ENCODE results near the gene SLC37A1.
"Not testable (repeated sequence)": the region's sequence is repeated elsewhere in the genome, so short reads cannot be mapped to it uniquely, and the experiment has no call there.

The SLC37A1 gene

DNA sequence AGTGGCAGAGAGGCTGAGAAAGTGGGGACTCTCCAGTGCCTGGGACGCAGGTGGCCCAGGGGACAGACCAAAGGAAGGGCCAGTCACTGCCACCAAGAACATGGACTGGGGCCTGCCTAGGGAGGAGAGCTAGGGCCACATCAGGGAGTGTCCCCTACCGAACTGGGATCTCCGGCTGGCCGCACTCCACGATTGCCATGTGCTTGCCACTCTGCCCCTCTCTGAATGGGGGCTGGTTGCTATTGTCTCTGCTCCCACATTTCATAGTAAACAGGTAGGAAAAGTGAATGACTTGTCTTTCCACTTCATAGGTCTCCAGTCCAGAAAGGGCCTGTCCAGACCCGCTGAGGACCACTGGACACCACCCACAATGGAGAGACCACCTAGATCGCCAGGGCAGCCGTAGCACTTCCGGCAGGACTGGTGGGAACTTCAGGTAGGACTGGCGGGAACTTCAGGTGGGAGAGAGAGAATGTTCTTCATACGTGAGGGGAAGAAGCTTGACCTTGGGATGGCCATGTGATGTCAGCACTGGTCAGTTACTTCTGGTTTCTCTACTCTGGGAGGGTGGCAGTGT lies 84.6 kb downstream of the SLC37A1 start:
- DNase-seq: no peak

DNA sequence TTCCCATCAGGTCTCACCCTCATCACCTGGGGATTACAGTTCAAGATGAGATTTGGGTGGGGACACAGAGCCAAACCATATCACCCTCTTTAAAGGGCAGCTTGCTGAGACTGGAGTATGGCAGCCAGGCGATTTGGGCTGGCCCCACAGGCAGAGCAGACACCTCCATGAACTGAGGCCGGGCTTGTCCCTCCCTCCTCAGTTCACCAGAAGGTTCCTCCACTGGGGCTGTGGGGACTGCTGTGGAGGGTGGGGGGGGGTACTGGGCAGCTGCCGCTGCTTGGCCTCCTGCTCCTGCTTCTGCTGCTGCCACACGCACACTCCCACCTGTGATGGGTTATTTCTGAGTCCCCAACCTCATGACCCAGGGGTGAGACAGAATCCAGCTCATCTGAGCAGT lies 85.8 kb downstream of the SLC37A1 start:
- DNase-seq: no peak

DNA sequence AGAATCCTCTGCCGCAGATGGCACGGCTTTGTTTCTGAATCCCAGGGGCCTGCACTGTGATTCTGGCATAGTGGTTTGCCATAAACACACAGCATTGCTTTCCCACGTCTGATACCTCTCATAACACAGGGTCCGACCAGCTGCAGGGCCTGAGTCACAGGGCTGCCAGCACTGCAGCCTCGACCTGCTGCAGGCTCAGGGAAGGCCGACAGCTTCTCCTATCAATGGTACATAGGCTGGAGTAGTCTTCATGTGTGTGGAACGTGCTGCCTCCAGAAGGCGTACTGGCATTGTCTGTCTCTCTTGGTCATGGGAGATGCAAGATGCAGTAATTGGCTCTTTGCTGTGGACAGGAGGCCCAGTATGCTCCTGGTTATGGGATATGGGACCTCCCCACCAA lies 86.3 kb downstream of the SLC37A1 start:
- DNase-seq: no peak

DNA sequence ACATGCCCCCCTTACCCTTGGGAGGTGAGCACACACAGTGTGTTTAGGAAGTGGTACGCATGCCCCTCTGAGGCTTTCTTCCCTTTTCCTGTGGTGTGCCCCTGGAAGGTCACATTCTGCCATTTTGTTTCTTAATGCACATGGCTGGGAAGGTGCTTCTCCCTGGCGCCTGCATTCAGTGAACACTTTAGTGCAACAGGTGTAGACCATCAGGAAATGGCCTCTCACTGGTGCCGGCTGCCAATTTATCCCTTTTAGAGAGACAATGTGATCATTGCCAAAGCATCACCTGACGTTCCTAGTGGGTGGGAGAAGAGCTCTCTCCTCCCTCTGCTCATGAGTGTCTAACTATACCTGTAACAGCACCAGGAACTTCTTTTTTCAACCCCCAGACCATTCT lies 88.0 kb downstream of the SLC37A1 start:
- DNase-seq: no peak

DNA sequence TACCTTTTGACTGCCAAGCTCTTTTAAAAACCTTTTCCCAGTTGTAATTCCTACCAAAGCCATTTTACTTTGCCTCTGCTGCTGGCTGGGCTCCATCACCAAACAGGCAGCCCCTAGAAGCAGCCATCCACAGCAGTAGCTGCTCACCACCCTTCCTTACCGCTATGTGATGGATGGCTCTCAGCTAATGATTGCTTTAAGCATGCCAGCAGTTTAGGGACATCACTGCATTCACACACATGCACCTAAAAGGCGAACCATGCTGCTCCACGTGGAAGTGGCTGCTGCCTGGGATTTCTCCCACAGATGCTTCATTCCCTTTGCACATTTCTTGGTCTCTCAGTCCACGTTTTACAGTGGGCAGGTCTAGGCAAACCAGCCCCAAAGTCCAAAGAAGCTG lies 93.5 kb downstream of the SLC37A1 start:
- DNase-seq: no peak

DNA sequence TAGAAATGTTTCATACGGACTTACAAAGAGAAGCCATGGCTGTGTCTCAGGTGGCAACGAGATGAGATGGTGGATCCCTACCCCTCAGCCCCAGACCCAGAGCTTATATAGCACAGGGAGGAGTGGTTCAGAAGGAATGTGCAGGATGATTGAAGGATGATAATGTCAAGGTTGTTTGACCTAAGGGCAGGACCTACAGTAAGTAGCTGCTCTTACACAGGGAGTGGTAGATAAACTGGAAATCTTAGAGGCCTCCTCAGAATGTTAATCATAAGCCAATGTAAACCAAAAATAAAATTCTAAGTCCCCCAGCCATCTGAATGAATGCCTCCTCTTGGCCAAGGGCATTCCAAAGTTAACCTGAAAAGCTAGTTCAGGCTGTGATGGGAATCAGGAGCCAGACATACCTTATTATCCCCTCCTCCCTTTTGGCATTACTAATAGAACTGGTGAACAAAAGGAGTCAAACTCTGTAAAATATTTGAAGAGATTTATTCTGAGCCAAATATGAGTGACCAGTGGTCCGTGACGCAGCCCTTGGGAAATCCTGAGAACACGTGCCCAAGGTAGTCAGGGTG lies 94.0 kb downstream of the SLC37A1 start:
- DNase-seq: no peak

DNA sequence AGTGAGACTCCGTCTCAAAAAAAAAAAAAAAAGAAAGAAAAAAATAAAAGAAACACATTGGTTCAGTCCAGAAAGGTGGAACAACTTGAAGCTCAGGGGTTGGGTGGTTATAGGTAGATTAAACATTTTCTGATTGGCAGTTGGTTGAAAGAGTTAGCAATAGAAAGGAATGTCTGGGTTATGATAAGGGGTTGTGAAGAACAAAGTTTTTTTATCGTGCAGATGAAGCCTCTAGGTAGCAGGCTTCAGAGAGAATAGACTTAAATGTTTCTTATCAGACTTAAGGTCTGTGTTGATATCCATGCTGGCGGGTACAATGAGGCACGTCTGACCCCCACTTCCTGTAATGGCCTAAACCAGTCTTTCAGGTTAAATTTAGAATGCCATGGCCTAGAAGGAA lies 94.8 kb downstream of the SLC37A1 start:
- no peak for DNase-seq

DNA sequence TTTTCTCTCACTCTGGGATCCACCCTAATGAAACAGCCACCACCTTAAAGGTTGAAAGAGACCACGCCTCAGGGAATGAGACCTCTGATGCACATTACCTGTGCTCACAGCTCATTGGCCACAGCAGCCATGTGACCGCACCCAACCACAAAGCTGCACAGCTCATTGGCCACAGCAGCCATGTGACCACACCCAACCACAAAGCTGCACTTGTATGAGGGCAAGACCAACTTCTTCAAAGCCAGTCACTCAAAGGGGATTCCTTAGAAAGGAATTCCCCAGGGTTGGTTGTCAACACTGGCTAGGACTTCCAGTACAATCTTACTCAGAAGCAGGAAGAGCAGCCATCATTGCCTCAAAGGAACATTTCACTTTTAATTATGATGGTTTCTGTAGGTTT lies 96.2 kb downstream of the SLC37A1 start:
- no peak for DNase-seq

DNA sequence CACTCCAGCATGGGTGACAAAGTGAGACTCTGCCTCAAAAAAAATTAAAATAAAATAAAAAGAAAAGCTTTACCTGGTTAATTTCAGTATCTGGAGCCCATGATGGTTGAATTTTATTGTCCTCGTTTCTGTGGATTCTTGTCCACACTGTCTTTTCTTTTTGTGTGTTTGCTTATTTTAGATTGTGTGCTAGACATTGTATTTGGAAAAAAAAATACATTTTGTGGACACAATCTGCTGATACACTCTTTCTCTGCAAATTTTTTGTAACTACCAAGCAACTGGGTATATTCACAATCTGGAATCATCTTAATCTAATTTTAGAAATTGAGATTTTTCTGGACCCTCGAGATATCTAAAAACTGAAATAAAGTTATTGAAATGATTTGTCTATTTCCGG lies 98.2 kb downstream of the SLC37A1 start:
- DNase-seq: no peak

DNA sequence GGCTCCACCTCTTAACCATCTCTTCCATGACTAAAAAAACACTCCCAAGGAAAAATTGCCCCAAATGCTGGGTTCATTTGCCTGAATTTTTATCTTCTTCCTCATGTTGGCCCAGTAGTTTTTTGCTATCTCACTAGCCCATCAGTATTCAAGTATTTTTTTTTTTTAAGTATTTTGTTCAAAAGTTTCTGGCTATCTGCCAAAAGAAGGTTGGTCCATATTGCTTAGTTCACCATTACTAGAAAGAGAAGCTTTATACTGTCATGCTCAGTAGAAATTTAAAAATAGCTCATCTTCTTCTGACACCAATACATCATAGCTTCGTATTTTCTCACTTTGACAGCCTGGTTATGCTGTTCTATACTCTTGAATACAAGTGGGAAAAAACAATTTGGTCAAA lies 98.7 kb downstream of the SLC37A1 start:
- DNase-seq: no peak

DNA sequence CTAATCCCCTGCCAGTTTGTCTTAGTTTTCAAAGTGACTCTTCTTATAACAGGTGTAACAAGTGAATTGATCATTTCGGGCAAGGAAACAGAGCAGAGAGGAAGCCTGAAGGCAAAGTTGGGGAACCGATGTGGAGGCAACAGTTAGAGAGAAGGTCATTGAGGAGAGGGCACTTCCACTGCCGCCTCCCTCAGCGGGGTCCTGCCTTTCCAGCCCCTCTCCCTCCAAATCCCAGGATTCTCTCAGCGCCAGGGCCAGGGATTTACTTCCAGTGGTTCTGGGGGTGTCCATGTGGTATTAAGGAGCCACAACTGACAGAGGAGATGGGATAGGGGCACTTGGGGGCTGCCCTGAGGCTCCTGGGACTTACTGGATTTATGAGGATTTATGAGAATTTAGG lies 100.1 kb downstream of the SLC37A1 start:
- no peak for DNase-seq

DNA sequence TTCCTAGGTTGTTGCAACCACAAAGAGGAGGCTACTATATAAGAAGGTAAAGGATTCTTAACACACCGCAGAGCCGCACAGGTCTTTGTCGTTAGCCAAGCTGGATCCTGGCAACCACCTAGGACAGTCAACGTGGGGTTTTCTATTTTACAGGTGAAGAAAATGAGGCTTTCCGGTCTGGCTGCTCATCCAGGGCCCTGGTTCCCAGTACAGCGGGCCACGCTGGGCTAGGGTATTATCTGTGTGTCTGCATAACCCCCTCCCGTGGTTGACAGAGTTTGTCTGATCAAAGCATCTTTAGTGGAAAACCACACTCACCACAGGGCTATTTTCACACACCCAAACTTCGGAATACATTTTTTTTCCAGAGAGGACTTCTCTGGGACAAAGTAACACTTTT lies 100.7 kb downstream of the SLC37A1 start:
- no peak for DNase-seq

DNA sequence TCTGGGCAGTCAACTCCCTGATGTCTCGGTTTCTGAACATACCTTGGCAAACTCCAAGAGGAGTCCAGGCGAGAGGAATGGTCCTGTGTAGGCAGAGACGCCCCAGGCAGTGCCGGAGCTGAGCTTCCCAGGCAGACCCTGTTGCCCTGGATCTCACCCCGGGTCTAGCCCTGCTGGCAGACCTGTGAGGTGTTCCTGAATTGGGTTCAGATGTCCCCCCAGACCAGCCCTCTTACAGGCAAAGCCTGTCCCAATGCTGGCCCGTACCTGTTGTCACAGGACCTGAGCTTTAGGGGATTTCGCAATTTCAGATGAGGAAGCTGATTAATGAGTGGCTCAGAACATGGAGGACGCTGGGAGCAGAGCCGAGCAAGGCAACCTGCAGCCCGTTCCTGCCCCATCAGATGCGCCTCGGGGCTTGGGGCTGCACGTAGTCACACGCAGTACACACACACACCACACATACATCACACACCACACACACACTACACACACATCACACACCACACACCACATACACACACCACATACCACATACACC lies 101.2 kb downstream of the SLC37A1 start:
- DNase-seq: no peak

DNA sequence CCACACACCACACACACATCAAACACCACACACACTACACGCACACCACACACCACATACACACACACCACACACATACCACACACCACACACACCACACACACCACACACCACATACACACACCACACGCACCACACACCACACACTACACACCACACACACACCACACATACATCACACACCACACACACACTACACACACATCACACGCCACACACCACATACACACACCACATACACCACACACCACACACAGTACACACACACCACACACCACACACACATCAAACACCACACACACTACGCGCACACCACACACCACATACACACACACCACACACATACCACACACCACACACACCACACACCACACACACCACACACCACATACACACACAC lies 101.7 kb downstream of the SLC37A1 start:
- DNase-seq: not testable (repeated sequence)

DNA sequence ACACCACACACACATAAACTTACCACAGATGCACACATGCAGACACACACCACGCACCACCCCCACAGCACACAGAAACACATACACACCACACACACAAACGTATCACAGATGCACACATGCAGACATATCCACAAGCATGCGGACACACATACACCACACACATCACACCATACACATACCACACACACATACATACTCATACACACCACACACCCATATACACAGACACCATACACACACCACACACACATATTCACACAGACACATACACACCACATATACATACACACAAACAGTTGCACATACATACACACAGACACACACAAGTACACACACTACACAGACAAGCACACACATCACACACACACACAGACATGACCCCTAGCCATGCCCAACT lies 102.3 kb downstream of the SLC37A1 start:
- DNase-seq: no peak

DNA sequence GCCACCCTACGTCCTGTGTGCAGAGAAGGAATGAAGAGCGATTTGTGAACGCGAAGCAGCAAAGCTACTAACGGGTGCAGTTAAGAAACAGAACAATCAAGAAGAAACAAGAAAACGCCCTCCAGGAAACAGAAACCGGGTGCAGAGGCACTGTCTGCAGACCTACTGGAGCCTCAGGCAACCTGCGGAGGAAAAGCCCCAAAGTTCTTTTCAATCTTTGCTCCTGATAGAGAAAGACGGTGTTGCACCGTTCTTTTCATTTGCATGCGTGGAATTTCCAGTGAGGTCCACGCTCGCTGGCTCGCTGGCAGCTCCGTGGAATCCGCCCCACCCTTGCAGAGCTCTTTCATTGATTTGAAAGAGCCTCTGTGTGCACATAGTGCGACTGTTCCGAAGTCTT lies 102.8 kb downstream of the SLC37A1 start:
- DNase-seq: no peak

DNA sequence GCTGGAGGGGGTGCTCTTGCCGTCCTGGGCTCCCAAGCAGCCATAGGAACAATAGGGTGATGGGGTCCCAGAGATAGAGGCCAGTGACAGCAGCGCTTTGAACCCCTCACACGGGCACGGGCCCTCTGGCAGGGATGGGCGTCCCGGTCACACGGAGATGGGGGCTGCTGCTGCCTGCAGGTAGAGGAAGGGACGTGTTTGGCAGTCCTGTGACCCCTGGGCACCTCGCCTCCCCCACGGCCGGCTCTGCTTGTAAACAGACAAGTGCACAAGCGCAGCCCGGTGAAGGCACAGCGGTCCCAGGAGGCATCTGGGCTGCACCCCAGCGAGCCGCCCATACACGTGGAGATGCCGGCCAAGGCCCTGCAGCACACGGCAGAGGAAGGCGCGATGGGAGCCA lies 103.3 kb downstream of the SLC37A1 start:
- no peak for DNase-seq

DNA sequence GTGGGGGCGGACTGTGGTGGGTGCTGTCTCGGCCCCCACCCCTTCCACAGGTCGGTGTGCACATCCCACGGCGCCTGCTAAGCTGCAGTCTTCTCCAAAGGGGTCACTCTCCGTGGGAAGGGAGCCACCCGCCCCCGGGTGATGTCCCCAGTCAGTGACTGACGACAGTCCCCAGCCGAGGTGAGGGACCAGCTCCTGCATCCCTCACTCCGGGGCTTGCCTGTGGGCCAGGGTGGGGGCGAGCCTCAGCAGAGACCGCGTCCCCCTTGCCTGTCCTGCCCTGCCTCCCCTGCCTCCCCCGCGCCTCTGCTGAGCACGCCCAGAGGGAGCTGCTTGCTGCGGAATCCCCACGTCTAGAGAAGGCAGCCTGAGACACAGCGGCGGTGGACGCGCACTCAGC lies 103.8 kb downstream of the SLC37A1 start:
- DNase-seq: no peak

DNA sequence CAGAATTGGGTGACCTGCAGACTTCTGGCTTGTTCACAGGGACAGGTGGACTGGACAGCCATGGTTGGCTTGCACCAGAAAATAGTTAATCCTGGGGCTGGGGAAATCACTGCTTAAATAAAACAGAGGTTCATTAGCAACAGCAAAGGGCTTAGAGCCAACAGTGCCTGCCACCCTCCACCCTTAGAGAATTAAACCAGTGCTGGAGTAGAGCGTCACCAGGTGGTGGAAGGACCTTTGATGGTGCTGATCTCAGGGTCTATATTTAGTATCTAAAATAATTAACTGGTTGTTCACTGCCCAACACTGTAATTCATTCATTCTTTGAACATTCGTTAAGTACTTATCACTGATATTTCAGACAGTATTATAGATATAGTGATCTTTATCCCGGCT lies 105.1 kb downstream of the SLC37A1 start:
- DNase-seq: no peak

DNA sequence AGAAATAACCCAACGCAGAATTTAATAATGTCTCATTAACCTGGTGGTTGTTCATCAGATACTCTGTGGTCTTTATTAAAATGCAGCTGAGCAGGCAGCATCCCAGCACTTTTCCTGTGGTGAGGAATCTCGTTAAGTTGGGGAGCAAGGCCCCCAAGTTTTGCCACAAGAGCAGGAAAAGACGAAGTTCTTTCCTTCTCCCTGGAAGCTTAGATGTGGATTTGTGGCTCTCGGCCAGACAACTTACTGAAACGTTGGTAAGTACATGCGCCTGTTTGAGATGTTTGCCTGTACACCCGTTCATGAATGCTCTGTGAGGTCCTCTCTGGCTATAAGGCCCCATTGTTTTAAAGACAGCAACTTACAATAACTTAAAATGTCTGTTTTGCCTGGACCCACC lies 105.5 kb downstream of the SLC37A1 start:
- DNase-seq: no peak

DNA sequence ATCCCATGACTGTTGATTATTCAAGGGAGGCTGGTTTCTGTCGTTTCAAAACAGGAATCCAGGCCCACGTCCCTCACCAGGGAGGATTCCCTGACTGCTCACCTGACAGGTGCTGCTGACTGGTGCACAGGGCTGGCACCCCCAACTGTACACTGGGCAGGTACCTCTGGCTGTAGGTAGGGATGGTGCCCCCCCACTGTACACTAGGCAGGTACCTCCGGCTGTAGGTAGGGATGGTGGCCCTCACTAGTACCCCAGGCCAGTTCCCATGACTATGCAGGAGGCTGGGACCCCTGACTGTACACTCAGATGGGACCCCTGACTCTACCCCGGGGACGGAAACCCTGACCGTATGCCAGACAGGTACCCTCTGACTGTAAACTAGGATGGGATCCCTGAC lies 106.2 kb downstream of the SLC37A1 start:
- no peak for DNase-seq

DNA sequence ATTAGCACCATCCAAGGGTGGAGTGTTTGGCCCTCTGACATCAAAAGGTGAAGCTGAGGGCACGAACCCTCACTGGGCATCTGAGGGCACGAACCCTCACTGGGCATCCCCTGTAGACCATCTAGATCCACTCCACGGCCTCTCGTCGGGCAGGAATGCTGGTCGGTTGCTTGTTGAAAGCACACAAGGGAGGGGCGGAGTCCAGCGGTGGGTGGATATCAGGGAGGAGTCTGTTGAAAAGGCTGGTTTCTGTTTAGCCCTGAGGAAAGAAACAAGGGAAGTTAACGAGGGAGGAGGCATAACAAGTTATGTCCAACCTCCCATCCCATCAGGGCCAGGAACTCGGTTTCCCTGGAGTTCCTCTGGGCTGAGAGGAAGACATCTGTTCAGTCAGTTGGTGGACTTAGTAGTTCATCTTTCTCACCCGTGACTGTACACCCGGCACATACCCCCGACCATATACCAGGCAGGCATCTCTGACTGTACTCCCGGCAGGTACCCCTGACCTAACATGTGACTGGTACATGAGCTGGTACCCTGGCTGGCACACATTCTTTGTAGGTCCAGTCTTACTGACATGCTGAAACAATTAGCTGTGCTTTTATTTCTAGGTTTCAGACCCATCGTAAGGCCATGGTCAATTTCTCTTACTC lies 107.6 kb downstream of the SLC37A1 start:
- DNase-seq: no peak

DNA sequence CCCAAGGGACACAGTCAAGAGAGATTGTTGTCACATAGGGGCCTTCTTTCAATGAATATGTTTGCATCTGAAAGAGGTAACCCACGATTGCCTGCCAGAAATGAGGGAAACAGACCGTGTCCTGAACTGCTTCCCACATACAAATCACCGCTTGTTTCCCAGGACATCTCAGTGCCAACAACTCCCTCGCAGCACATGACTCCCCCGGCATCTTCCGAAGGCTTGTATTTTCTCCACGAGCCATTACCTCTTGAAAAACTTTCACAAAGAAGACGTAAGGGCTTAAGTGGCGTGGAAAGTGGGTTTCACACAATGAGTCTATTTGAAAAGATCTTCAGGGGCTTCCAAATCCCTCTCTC lies 108.1 kb downstream of the SLC37A1 start:
- peak; percentile 57 for DNase-seq

DNA sequence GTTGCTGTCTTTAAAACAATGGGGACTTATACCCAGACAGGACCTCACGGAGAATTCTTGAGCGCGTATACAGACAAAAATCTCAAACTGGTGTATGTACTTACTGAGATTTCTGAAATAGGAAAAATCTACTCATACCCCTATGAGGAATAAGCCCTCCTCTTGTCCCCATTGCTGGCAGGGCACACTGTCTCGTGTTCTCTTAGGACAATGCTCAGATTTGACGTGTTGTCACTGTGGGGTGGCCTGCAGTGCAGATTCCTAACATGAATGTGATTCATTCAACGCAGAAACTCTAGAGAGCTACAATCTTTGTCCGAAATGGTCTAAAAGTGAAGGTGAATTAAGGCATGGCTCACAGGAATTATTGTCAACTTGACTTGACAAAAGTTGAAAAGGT lies 108.6 kb downstream of the SLC37A1 start:
- DNase-seq: no peak

DNA sequence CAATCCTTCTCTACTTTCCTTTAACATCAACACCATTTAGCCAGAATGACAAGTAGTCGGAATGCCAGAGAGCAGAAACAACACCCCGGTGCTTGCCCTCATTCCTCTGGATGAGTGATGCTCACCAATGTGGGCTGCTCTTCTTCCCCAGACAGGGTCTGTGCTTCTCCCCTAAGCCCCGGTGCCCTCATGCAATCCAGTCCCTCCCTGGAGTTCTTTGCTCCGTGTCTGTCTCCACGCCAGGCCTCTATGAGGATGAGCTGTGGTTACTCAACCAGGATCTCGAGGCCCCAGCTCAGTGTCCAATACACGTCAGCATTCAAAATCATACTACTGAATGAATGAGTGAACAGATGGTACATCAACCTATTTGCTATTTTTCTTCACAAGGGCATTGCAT lies 110.0 kb downstream of the SLC37A1 start:
- DNase-seq: no peak
